Breast epithelium (tissue), 3 donors: ENCODE results near the gene MAP4K2.

ENCODE experiments used
- CTCF ChIP-seq, 3 donors: fragments of 450-650 bp; IDR thresholded peaks; one replicate each; pipeline ENCODE4 v1.5.1; 2016 to 2017; ENCODE audit warnings: antibody characterized with exemption in 3 of 3, mild to moderate bottlenecking in 3 of 3, moderate library complexity in 3 of 3
- POLR2A ChIP-seq: fragments of 450-650 bp; IDR thresholded peaks from one replicate; pipeline ENCODE4 v1.6.1; 2016; ENCODE audit warnings: antibody characterized with exemption, mild to moderate bottlenecking, moderate library complexity
- POLR2AphosphoS5 ChIP-seq, 3 donors: sonication (generic); formaldehyde crosslinking; IDR thresholded peaks; one replicate each; pipeline ENCODE4 v1.6.1; 2017; ENCODE audit warnings: antibody characterized with exemption in 3 of 3

- TF ChIP-seq CTCF (IDR thresholded peaks at IDR 0.05) = no peak
- no peak for TF ChIP-seq POLR2AphosphoS5 (IDR thresholded peaks at IDR 0.05)
- no peak for TF ChIP-seq POLR2A
These were observed 63.1 kb downstream of the MAP4K2 start for GRCh38 chr11:64739871-64740270.
